Body of pancreas (tissue), 4 donors: Measurements from ENCODE around the gene DDX1. TPM values are rescaled to one million over a fixed set of nuclear protein-coding genes. Genes with fewer than 3 reads are reported as not detected.
"Not testable (repeated sequence)": the region's sequence is repeated elsewhere in the genome, so short reads cannot be mapped to it uniquely, and the experiment has no call there.

Experiments
- ATAC-seq: fragments of 150-250 bp; one replicate; pipeline ENCODE4 v1.9.1; 2016
- DNase-seq, 4 donors: peaks; one replicate each; pipeline ENCODE4 v3.0.0-alpha.2; 2019
- H3K27ac ChIP-seq, 4 donors: fragments of 200-600 bp; sonication (generic); 1 replicate in 3 of 4; 2 replicates in 1 of 4; pipeline versions ENCODE4 v1.5.1 to v1.6.1; 2016 to 2019; ENCODE audit warnings: mild to moderate bottlenecking in 1 of 4, mixed read lengths in 1 of 4, moderate library complexity in 1 of 4
- H3K27me3 ChIP-seq, 2 donors: fragments of 200-600 bp; sonication (generic); one replicate each; pipeline ENCODE4 v1.6.0; 2016; ENCODE audit warnings: mild to moderate bottlenecking in 1 of 2
- H3K36me3 ChIP-seq, 2 donors: fragments of 200-600 bp; sonication (generic); replicated peaks in 1 of 2; 2 replicates each; pipeline ENCODE4 v1.5.1; 2016; ENCODE audit warnings: low read depth in 2 of 2; ENCODE audit not compliant: insufficient read depth in 1 of 2
- H3K4me1 ChIP-seq: fragments of 200-600 bp; sonication (generic); one replicate; pipeline ENCODE4 v1.6.0; 2016
- H3K4me3 ChIP-seq, 2 donors: fragments of 200-600 bp; sonication (generic); 1 replicate in 1 of 2; 2 replicates in 1 of 2; pipeline ENCODE4 v1.5.1; 2016 to 2019
- H3K9me3 ChIP-seq, 3 donors: fragments of 200-600 bp; sonication (generic); 1 replicate in 2 of 3; 2 replicates in 1 of 3; pipeline ENCODE4 v1.5.1; 2016
- POLR2A ChIP-seq, 3 donors: fragments of 450-650 bp; IDR thresholded peaks; one replicate each; pipeline ENCODE4 v1.6.1; 2016; ENCODE audit warnings: antibody characterized with exemption in 3 of 3, mild to moderate bottlenecking in 2 of 3
- WGBS, 2 donors: methylation state at CpG; one replicate each; pipeline ENCODE4 v1.1.5; 2017; 5-methylcytosine and 5-hydroxymethylcytosine counted together
- intact Hi-C: fragments of 100-400 bp; cut with DNase I; formaldehyde crosslinking; loops from one replicate; pipeline ENCODE4 v1.15.1; 2023
- total RNA-seq, 2 donors: library from RNA; depleted of rRNA; stranded (reverse); fragments of >200 nt; gene quantifications; one replicate each; pipeline ENCODE4 v1.1.0, GENCODE V29; 2016
- TF ChIP-seq, protein P1 (sequence below), 7 experiments: fragments of 450-650 bp in 4 of 7; fragments of 200-600 bp in 3 of 7; sonication (generic) in 3 of 7; IDR thresholded peaks; one replicate each; pipeline ENCODE4 v1.5.1; 2016 to 2019; ENCODE audit warnings: antibody characterized with exemption in 7 of 7

The DDX1 gene
- 10 to 100 TPM; 35.3 to 61.3 TPM for total RNA-seq

DNA sequence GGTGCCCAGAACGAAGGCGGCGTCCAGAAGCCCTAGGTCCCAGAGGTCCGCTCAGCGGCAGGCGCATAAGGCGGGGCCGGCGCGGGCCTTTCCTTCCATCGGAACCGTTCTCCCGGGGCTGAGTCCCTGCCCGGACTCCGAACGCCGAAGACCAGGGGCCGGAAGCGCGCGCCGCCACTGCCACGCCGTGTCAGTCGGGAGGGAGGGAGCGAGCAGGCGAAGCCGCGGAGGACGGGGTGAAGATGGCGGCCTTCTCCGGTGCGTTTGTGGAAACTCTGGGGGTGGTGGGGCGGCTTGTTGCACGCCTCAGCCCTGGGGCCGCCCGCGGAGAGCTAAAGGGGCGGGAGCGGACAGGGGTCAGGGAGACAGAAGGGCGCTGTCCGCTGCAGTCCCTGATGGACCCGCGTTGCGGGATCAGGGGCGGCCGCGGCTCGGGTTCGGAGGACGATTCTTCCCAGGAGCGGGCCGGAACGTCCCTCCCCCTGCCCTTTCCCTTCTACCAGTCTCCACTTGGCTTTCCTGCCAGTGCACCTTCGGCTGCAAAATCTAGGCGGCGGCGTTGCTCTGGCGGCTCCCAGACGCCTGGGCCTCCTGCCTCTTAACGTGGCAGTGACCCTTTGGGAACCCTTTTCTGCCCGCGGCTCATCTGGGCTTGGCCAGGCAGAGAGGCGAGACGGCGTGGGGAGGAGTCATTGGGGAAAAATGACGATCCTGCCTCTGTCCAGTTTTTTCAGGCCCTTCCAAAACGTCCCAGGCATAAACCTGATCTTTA lies at the start of gene DDX1:
DDX1 (plus strand) TSS at position 177 of the 772 bp plus-strand sequence; CDS start at position 243, 66 bp downstream.
- H3K27ac ChIP-seq: peak within 1 kb of the TSS; percentile 74 to 95 (median 90)
- no peaks in the 10 kb centered on the region for H3K9me3 ChIP-seq
- DNase-seq (peak; percentile 86 to 92 (median 88)), ATAC-seq (peak; percentile 97)
- H3K36me3 ChIP-seq: peaks cover 0 to 6% of the 10 kb centered on the region in 2 donors
- TF ChIP-seq, protein P1, sequence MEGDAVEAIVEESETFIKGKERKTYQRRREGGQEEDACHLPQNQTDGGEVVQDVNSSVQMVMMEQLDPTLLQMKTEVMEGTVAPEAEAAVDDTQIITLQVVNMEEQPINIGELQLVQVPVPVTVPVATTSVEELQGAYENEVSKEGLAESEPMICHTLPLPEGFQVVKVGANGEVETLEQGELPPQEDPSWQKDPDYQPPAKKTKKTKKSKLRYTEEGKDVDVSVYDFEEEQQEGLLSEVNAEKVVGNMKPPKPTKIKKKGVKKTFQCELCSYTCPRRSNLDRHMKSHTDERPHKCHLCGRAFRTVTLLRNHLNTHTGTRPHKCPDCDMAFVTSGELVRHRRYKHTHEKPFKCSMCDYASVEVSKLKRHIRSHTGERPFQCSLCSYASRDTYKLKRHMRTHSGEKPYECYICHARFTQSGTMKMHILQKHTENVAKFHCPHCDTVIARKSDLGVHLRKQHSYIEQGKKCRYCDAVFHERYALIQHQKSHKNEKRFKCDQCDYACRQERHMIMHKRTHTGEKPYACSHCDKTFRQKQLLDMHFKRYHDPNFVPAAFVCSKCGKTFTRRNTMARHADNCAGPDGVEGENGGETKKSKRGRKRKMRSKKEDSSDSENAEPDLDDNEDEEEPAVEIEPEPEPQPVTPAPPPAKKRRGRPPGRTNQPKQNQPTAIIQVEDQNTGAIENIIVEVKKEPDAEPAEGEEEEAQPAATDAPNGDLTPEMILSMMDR (IDR thresholded peaks at IDR 0.05): peak in 2 of 7 experiments; percentile 2 to 6
- peak; percentile 69 to 91 (median 90) for TF ChIP-seq POLR2A (IDR thresholded peaks at IDR 0.05)
- peaks cover 19% of the 10 kb centered on the region for H3K4me1 ChIP-seq
- 0 to 1% methylated on average over 14 to 68 of the region's 68 CpGs for WGBS, 2 donors
- peak within 1 kb of the TSS; percentile 46 to 91 for H3K4me3 ChIP-seq
- H3K27me3 ChIP-seq: no peaks in the 10 kb centered on the region
- intact Hi-C loops: no loop called here

DNA sequence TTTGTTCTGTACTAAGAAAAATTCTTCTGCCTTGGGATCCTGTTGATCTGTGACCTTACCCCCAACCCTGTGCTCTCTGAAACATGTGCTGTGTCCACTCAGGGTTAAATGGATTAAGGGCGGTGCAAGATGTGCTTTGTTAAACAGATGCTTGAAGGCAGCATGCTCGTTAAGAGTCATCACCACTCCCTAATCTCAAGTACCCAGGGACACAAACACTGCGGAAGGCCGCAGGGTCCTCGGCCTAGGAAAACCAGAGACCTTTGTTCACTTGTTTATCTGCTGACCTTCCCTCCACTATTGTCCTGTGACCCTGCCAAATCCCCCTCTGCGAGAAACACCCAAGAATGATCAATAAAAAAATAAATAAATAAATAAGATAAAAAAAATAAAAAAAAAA lies 49.4 kb upstream of the DDX1 start:
- ATAC-seq, H3K36me3 ChIP-seq, DNase-seq, H3K4me3 ChIP-seq, H3K27ac ChIP-seq, H3K27me3 ChIP-seq, H3K9me3 ChIP-seq, intact Hi-C loops, H3K4me1 ChIP-seq: not testable (repeated sequence)
- WGBS, 2 donors: 11 to 24% methylated on average over 1 of the region's 6 CpGs

DNA sequence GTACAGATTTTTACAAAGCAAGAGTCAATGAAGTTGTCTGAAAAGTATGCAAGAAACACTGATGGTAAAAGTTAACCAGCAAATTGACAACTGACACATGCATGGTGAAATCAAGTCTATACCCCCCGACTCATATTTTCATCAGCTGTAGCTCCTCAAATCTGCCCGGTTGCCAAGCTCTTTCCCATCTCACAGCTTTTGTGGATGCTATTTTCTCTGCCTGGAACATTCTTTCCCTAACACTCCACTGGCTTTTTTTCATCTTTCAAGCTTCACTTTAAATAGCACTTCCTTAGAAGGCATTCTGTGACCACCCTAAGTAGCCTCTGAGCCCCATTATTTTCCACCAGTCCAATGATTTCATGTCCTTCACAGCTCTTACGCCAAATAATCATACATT lies 48.6 kb upstream of the DDX1 start:
- no peak for TF ChIP-seq POLR2A (IDR thresholded peaks at IDR 0.05)
- TF ChIP-seq, protein P1 (IDR thresholded peaks at IDR 0.05): no peak
- WGBS, 2 donors: 54 to 56% methylated on average over 3 of the region's 3 CpGs
- no peaks in the 10 kb centered on the region for H3K9me3 ChIP-seq
- H3K27ac ChIP-seq: no peak overlapping the region
- no peaks in the 10 kb centered on the region for H3K36me3 ChIP-seq
- ATAC-seq (no peak), DNase-seq (no peak)
- intact Hi-C loops: no loop called here
- H3K4me1 ChIP-seq: peaks cover 5% of the 10 kb centered on the region
- H3K27me3 ChIP-seq: no peaks in the 10 kb centered on the region
- no peak overlapping the region for H3K4me3 ChIP-seq

- no peaks in the 10 kb centered on the region for H3K9me3 ChIP-seq
- H3K27ac ChIP-seq: no peak overlapping the region
- H3K4me1 ChIP-seq: peaks cover 5% of the 10 kb centered on the region
- no peaks in the 10 kb centered on the region for H3K36me3 ChIP-seq
- intact Hi-C loops: no loop called here
- no peak for ATAC-seq
- no peak for DNase-seq
- H3K4me3 ChIP-seq: no peak overlapping the region
- 93 to 96% methylated on average over 6 of the region's 6 CpGs for WGBS, 2 donors
- TF ChIP-seq, protein P1 (IDR thresholded peaks at IDR 0.05): no peak
- no peak for TF ChIP-seq POLR2A (IDR thresholded peaks at IDR 0.05)
- no peaks in the 10 kb centered on the region for H3K27me3 ChIP-seq
Observed at GRCh38 chr2:15543541-15543940, 48.1 kb upstream of the DDX1 start.

DNA sequence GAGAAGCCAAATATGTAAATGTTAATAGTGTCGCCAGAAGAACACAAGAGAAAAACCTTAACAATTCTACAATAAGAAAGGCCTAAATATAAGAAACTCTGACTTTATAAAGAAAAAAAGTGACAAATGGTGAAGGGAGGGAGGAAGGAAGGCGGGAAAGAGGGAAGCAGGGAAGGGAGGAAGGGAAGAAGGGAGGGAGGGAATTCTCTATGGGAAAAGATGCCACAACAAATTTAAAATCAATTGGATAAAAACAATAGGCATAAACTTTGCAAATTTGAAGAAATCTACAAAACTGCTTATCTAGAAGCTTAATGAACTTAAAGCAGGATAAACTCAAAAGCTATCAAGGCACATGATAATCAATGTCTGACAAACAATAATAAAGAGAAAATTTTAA lies 47.4 kb upstream of the DDX1 start:
- Histone ChIP-seq H3K4me3 (no peak overlapping the region), H3K4me1 (peaks cover 5% of the 10 kb centered on the region), H3K36me3 (no peaks in the 10 kb centered on the region), H3K27ac (no peak overlapping the region), H3K9me3 (no peaks in the 10 kb centered on the region), H3K27me3 (no peaks in the 10 kb centered on the region)
- TF ChIP-seq POLR2A (IDR thresholded peaks at IDR 0.05): no peak
- TF ChIP-seq, protein P1 (IDR thresholded peaks at IDR 0.05): no peak
- ATAC-seq (no peak), DNase-seq (no peak)
- 97 to 100% methylated on average over 2 of the region's 2 CpGs for WGBS, 2 donors
- intact Hi-C loops: no loop called here
